GM12878 (cell line): ENCODE results near the gene CYTH3.

ENCODE experiments used
- CEBPB ChIP-seq, 2 experiments: fragments of 150-350 bp in 1 of 2; IDR thresholded peaks; 2 replicates each; pipeline ENCODE4 v1.6.1; 2012 to 2014; ENCODE audit warnings: low read depth in 2 of 2, low read length in 2 of 2, borderline replicate concordance in 1 of 2, inconsistent platforms in 1 of 2
- CHD4 ChIP-seq: fragments of 200-600 bp; sonication (generic); IDR thresholded peaks from 2 replicates; pipeline ENCODE4 v1.6.1; 2016; ENCODE audit warnings: mild to moderate bottlenecking
- CTCF ChIP-seq, 3 experiments: IDR thresholded peaks in 2 of 3; conservative IDR thresholded peaks in 1 of 3; 2 replicates each; pipeline ENCODE4 v1.5.1; 2011; ENCODE audit warnings: low read depth in 3 of 3, low read length in 3 of 3, mild to moderate bottlenecking in 3 of 3, control low read depth in 2 of 3, moderate library complexity in 2 of 3, inconsistent platforms in 1 of 3, mixed read lengths in 1 of 3; ENCODE audit not compliant: control insufficient read depth in 2 of 3, insufficient read depth in 1 of 3; ENCODE audit errors: extremely low read depth in 1 of 3
- EZH2 ChIP-seq: IDR thresholded peaks from 2 replicates; pipeline ENCODE4 v1.6.1; 2012; ENCODE audit warnings: low read depth, mild to moderate bottlenecking, control low read depth, inconsistent platforms, low read length, borderline replicate concordance; ENCODE audit not compliant: control insufficient read depth
- FOS ChIP-seq: IDR thresholded peaks from 3 replicates; pipeline ENCODE4 v1.6.1; 2011; ENCODE audit warnings: borderline replicate concordance; ENCODE audit not compliant: insufficient read length; ENCODE audit errors: extremely low read depth
- JUND ChIP-seq: IDR thresholded peaks from 2 replicates; pipeline ENCODE4 v1.6.1; 2012; ENCODE audit warnings: low read depth, mild to moderate bottlenecking, low read length, improper control_type of control experiment, moderate library complexity
- NFIC ChIP-seq: IDR thresholded peaks from 2 replicates; pipeline ENCODE4 v1.6.1; 2012; ENCODE audit warnings: low read depth, mild to moderate bottlenecking, inconsistent platforms, low read length, moderate library complexity
- POLR2AphosphoS5 ChIP-seq: IDR thresholded peaks from 2 replicates; pipeline ENCODE4 v1.6.1; 2011; ENCODE audit warnings: mild to moderate bottlenecking, low read length, inconsistent platforms
- RAD21 ChIP-seq: IDR thresholded peaks from 2 replicates; pipeline ENCODE4 v1.6.1; 2011; ENCODE audit warnings: mild to moderate bottlenecking, low read depth, low read length, moderate library complexity; ENCODE audit not compliant: insufficient read depth
- REST ChIP-seq: IDR thresholded peaks from 2 replicates; pipeline ENCODE4 v1.6.1; 2012; ENCODE audit warnings: mild to moderate bottlenecking, low read depth, low read length
- SIN3A ChIP-seq: IDR thresholded peaks from 2 replicates; pipeline ENCODE4 v1.6.1; 2012; ENCODE audit warnings: low read depth, low read length, improper control_type of control experiment
- SMC3 ChIP-seq: IDR thresholded peaks from 2 replicates; pipeline ENCODE4 v1.6.1; 2011; ENCODE audit warnings: low read length, improper control_type of control experiment, borderline replicate concordance
- SRF ChIP-seq, 2 experiments: IDR thresholded peaks; 2 replicates each; pipeline ENCODE4 v1.6.1; 2011; ENCODE audit warnings: low read depth in 2 of 2, low read length in 2 of 2, mild to moderate bottlenecking in 1 of 2, moderate library complexity in 1 of 2
- YY1 ChIP-seq: IDR thresholded peaks from 2 replicates; pipeline ENCODE4 v1.6.1; 2011; ENCODE audit warnings: low read depth, mild to moderate bottlenecking, low read length

- TF ChIP-seq SIN3A (no peak), CTCF (IDR thresholded peaks at IDR 0.05 in 2 of 3, conservative IDR thresholded peaks at IDR 0.05 in 1 of 3; ENCODE audit: control insufficient read depth in 2 of 3, extremely low read depth in 1 of 3, insufficient read depth in 1 of 3, low read depth in 3 of 3, low read length in 3 of 3) (no peak), CHD4 (no peak), SMC3 (no peak), RAD21 (no peak), JUND (no peak), NFIC (no peak), FOS (no peak), EZH2 (no peak), YY1 (no peak), REST (no peak), POLR2AphosphoS5 (no peak), CEBPB (IDR thresholded peaks at IDR 0.05; ENCODE audit: borderline replicate concordance in 1 of 2, low read depth in 2 of 2, low read length in 2 of 2) (no peak), SRF (IDR thresholded peaks at IDR 0.05; ENCODE audit: low read depth in 2 of 2, low read length in 2 of 2) (no peak)
These were observed 63.7 kb downstream of the CYTH3 start for GRCh38 chr7:6208573-6209328.
